Gastrocnemius medialis (tissue), 4 donors: Measurements from ENCODE around the gene SAMD4A.

Experiments used
- CTCF ChIP-seq, 5 experiments: fragments of 450-650 bp in 3 of 5; fragments of 200-600 bp in 2 of 5; sonication (generic) in 2 of 5; IDR thresholded peaks in 4 of 5; conservative IDR thresholded peaks in 1 of 5; 1 replicate in 4 of 5; 2 replicates in 1 of 5; pipeline ENCODE4 v1.5.1; 2016 to 2019; ENCODE audit warnings: antibody characterized with exemption in 5 of 5, mild to moderate bottlenecking in 3 of 5, moderate library complexity in 3 of 5
- POLR2A ChIP-seq, 2 donors: fragments of 450-650 bp; IDR thresholded peaks; one replicate each; pipeline ENCODE4 v1.6.1; 2017; ENCODE audit warnings: antibody characterized with exemption in 2 of 2, mild to moderate bottlenecking in 2 of 2, moderate library complexity in 2 of 2

GRCh38 chr14:54716862-54717261, 149.9 kb downstream of the SAMD4A start:
- no peak for TF ChIP-seq POLR2A (IDR thresholded peaks at IDR 0.05)
- no peak for TF ChIP-seq CTCF (IDR thresholded peaks at IDR 0.05 in 4 of 5, conservative IDR thresholded peaks at IDR 0.05 in 1 of 5)
